GM18505 (cell line): ENCODE data around the gene PICALM.
A peak's percentile ranks its signal among the peaks of the same experiment; 100 is the strongest.
"Not testable (repeated sequence)": the region's sequence is repeated elsewhere in the genome, so short reads cannot be mapped to it uniquely, and the experiment has no call there.

Experiments used
- ATAC-seq: cut with Tn5 transposase; IDR thresholded peaks from one replicate; pipeline ENCODE4 v1.9.1; 2021; ENCODE audit not compliant: unreplicated experiment
- POLR2A ChIP-seq: IDR thresholded peaks from 4 replicates; pipeline ENCODE4 v1.6.1; 2011; ENCODE audit warnings: borderline replicate concordance; ENCODE audit not compliant: insufficient read depth, insufficient read length; ENCODE audit errors: extremely low read depth

PICALM gene

GRCh38 chr11:86097980-86098379, 29.1 kb upstream of the PICALM start:
- ATAC-seq: no peak
- TF ChIP-seq POLR2A: no peak

- TF ChIP-seq POLR2A: no peak
- ATAC-seq: no peak
Measured at GRCh38 chr11:86091566-86091965, 22.7 kb upstream of the PICALM start.

- no peak for ATAC-seq
- TF ChIP-seq POLR2A: no peak
Measured at GRCh38 chr11:86091086-86091485, 22.2 kb upstream of the PICALM start.

GRCh38 chr11:86089659-86090058, 20.8 kb upstream of the PICALM start:
- ATAC-seq: no peak
- no peak for TF ChIP-seq POLR2A

- not testable (repeated sequence) for ATAC-seq
Measured at GRCh38 chr11:86087688-86088087, 18.8 kb upstream of the PICALM start.

- no peak for ATAC-seq
Measured at GRCh38 chr11:86087256-86087655, 18.4 kb upstream of the PICALM start.

GRCh38 chr11:86081455-86081854, 12.6 kb upstream of the PICALM start:
- TF ChIP-seq POLR2A: no peak
- no peak for ATAC-seq

More at GRCh38 chr11:86087256-86087655, 18.4 kb upstream of the PICALM start:
- TF ChIP-seq POLR2A: no peak

GRCh38 chr11:86079421-86079820, 10.5 kb upstream of the PICALM start:
- no peak for TF ChIP-seq POLR2A
- no peak for ATAC-seq

GRCh38 chr11:86073948-86074347, 5.1 kb upstream of the PICALM start:
- no peak for TF ChIP-seq POLR2A
- no peak for ATAC-seq

GRCh38 chr11:86072211-86072610, 3.3 kb upstream of the PICALM start:
- ATAC-seq: no peak
- no peak for TF ChIP-seq POLR2A

- ATAC-seq: no peak
- no peak for TF ChIP-seq POLR2A
Measured at GRCh38 chr11:86070142-86071056, 1.5 kb upstream of the PICALM start.

- peak; percentile 15 for ATAC-seq
- peak; percentile 18 for TF ChIP-seq POLR2A
Measured at GRCh38 chr11:86069408-86070101, 671 bp upstream of the PICALM start.

- peak; percentile 12 for ATAC-seq
- peak; percentile 19 for TF ChIP-seq POLR2A
Measured at GRCh38 chr11:86068138-86068871, 579 bp downstream of the PICALM start.
